ENCODE data around the gene METTL6.

DNA sequence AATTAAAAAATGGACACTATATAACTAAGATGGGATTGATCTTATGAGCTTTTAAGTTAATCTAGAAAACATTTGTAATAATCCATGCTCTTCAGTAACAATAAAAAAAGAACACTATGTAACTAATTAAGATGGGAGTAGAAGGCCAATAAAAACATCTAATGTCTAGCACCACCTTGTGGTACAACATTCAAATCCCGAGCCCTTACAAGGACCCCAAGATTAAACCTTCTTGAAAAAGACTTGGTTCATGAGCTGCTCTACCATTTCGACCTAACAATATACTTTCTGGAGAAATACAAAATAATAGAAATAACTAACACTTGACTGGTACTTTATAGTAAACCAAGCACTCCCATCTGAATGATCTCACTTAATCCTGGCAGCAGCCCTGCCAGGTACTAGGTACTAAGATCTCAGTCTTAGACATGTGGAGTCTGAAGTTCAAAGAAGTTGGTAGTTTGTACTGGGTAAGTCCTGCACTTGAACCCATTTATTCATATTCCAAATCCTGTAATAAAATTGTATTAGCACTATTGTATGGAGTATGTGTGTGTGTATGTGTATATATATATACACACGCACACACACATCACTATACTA is 21.8 kb downstream of the METTL6 start:
- TF ChIP-seq, protein P1, sequence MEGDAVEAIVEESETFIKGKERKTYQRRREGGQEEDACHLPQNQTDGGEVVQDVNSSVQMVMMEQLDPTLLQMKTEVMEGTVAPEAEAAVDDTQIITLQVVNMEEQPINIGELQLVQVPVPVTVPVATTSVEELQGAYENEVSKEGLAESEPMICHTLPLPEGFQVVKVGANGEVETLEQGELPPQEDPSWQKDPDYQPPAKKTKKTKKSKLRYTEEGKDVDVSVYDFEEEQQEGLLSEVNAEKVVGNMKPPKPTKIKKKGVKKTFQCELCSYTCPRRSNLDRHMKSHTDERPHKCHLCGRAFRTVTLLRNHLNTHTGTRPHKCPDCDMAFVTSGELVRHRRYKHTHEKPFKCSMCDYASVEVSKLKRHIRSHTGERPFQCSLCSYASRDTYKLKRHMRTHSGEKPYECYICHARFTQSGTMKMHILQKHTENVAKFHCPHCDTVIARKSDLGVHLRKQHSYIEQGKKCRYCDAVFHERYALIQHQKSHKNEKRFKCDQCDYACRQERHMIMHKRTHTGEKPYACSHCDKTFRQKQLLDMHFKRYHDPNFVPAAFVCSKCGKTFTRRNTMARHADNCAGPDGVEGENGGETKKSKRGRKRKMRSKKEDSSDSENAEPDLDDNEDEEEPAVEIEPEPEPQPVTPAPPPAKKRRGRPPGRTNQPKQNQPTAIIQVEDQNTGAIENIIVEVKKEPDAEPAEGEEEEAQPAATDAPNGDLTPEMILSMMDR (optimal IDR thresholded peaks at IDR 0.05 in 1 of 3, IDR thresholded peaks at IDR 0.05 in 1 of 3, conservative IDR thresholded peaks at IDR 0.05 in 1 of 3; ENCODE audit: extremely low read depth in 1 of 3, insufficient read depth in 2 of 3, low read length in 3 of 3): peak in 2 of 3 experiments; percentile 37 to 49
- TF ChIP-seq EZH2 (IDR thresholded peaks at IDR 0.05; ENCODE audit: low read length): no peak
